ENCODE measurements around the gene PLEKHA7.

GRCh38 chr11:16769386-16769785 is 244.8 kb downstream of the PLEKHA7 start:
- TF ChIP-seq, protein P1, sequence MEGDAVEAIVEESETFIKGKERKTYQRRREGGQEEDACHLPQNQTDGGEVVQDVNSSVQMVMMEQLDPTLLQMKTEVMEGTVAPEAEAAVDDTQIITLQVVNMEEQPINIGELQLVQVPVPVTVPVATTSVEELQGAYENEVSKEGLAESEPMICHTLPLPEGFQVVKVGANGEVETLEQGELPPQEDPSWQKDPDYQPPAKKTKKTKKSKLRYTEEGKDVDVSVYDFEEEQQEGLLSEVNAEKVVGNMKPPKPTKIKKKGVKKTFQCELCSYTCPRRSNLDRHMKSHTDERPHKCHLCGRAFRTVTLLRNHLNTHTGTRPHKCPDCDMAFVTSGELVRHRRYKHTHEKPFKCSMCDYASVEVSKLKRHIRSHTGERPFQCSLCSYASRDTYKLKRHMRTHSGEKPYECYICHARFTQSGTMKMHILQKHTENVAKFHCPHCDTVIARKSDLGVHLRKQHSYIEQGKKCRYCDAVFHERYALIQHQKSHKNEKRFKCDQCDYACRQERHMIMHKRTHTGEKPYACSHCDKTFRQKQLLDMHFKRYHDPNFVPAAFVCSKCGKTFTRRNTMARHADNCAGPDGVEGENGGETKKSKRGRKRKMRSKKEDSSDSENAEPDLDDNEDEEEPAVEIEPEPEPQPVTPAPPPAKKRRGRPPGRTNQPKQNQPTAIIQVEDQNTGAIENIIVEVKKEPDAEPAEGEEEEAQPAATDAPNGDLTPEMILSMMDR (IDR thresholded peaks at IDR 0.05) = no peak
- TF ChIP-seq POLR2A (IDR thresholded peaks at IDR 0.05) = no peak
- no peak for TF ChIP-seq POLR2AphosphoS5 (IDR thresholded peaks at IDR 0.05)

Data from suprapubic skin (tissue), 4 donors.